Kasumi-1 (cell line): ENCODE results near the gene LTBP3.

Experiments
- DNase-seq, 2 experiments: peaks; one replicate each; lab custom pipeline; 2025; lab: John Stamatoyannopoulos, UW

The LTBP3 gene

DNA sequence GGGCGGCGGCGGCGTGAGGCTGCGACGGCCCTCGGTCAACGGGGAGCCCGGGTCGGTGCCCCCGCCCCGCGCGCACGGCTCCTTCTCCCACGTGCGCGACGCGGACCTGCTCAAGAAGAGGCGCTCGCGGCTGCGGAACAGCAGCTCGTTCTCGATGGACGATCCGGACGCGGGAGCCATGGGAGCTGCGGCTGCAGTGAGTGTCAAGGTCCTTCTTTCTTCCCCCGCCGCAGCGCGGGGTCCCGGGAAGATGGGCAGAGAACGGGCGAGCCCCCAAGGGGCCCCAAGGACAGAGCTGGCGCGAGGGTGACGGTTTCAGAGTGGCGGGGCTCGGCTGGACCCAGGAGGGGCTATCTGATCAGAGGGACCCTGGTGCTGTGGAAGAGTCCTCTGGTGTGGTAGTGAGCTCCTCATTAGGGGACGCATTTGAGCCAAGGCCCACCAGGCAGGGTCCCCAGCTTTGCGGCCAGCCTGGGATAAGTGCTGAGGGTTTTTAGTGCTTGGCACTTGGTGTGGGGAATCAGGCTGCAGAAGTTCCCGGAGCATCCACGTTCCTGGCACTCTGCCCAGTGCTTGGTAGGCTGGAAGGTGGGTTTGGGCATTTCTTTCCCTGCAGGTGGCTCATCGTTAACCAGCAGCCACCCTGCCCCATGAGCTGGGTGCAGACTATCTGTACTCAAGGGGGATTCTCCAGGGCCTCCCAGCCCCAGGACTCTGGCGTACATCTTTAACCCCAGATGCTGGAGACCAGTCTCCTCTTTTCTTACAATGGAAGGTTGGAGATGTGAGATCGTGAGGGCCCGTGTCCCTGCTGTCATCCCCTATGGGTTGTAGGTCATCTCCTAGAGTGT is 27.5 kb upstream of the LTBP3 start:
- DNase-seq: no peak

- DNase-seq: no peak
Measured at GRCh38 chr11:65584723-65585171, 26.6 kb upstream of the LTBP3 start.

DNA sequence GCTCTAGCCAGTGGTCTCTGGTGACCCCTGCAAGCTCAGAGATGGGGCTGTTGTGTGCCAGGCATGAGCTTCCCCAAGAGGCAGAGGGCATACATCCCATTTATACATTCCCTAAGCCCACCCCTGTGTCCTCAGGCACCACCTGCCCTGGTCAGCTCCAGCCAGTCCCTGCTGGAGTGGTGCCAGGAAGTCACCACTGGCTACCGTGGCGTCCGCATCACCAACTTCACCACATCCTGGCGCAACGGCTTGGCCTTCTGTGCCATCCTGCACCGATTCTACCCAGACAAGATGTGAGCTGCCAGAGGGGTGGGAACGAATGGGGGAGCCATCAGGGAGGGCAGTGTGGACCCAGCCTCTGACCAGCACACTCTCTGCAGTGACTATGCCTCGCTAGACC is 25.9 kb upstream of the LTBP3 start:
- DNase-seq: no peak

- no peak for DNase-seq
Measured at GRCh38 chr11:65583589-65583988, 25.4 kb upstream of the LTBP3 start.

- no peak for DNase-seq
Measured at GRCh38 chr11:65581928-65582327, 23.8 kb upstream of the LTBP3 start.

GRCh38 chr11:65580756-65581155 is 22.6 kb upstream of the LTBP3 start:
- DNase-seq: no peak

DNA sequence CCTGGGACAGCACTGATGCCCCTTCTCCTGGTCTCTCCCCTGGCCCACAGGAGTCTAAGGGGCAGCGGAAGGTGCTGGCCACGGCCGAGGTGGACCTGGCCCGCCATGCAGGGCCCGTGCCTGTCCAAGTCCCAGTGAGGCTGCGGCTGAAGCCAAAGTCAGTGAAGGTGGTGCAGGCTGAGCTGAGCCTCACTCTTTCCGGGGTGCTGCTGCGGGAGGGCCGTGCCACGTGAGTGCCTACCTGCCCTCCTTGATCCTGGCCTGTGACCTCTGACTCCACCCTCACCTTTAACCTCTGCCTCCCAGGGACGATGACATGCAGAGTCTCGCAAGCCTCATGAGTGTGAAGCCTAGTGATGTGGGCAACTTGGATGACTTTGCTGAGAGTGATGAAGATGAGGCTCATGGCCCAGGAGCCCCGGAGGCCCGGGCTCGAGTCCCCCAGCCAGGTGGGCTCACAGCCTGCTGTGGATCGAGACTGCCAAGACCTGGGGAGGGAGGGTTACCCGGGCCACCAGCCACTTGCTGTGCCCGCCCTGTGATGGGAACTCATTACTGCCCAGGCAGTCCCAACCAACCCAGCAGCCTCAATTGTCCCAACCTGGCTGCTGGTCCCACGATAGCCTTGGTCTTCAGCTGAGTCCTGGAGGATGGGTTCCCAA is 22.0 kb upstream of the LTBP3 start:
- no peak for DNase-seq

DNA sequence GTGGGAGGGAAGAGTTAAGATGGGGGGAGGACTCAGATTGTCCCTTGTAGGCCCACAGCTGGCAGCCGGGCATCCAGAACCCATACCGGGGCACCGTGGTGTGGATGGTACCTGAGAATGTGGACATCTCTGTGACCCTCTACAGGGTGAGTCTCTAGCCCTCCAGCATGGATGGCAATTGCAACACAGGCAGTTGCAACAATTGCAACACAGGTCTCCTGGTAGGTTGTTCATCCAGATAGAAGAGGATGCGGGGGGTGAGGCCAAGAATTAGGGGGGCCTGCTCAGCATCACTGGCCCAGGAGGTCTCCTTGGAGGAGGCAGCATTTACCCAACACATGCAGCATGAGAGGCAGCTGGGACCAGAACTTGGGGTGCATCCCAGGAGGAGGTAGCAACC is 21.1 kb upstream of the LTBP3 start:
- no peak for DNase-seq

GRCh38 chr11:65578667-65579066 is 20.5 kb upstream of the LTBP3 start:
- no peak for DNase-seq

DNA sequence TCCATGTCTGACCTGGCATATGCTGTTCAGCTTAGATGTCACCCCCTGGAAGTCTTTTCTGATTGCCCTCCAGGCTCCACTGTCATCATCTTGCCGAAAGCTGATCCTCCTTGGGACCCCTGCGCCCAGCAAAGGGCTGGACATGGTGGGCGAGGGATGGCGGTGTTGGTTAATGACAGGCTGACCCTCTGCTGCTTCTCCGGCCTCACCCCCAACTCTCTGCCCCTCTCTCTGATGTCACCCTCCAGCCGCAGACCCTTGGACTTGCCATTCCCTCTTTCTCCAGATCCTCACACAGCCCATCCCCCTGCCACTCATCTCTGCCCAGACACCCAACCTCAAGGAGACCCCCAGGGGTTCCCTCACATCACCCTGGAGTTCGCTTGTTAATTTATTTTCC is 20.0 kb upstream of the LTBP3 start:
- DNase-seq: no peak

- DNase-seq: no peak
Measured at GRCh38 chr11:65577756-65578109, 19.6 kb upstream of the LTBP3 start.

DNA sequence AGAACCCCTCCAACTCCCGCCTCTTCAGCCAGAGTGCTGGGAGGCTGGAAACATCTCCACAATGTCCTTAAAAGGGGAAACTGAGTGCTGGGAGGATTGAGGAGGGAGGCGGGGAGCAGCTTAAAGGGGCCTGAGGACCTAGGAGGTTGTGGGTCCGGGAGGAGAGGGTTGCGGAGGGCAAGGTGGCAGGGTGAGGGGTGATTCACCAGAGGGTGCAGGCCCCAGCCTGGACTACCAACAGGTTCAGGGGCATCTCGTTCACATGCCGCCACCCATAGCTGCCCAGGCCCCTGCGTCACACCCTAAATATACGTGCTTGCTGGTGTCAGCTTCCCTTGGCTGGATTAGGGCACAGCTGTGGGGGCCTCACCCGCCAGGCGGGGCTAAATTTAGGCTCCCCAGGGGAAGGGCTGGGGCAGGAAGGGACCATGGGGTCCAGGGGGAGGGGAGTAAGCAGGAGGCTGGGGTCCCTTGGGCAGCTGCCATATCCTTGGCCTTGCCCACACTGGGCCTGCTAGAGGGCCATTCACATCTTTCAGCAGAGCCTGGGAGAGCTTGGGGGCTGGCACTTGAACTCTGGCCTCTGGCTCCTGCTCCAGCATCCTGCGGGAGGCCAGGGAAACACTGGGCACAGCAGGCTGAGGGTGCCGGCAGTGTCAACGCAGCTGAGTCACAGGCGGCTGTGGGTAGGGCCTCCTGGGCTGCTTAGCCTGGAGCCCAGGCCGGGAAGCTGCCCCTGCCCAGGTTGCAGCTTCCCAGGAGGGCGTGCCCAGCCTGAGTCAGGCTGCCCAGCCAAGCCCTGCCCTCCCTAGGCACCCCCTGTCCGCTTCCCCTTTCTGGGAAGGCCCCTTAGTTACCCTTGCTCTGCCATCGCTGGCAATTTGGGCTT is 19.0 kb upstream of the LTBP3 start:
- peak; percentile 39 to 43 for DNase-seq

DNA sequence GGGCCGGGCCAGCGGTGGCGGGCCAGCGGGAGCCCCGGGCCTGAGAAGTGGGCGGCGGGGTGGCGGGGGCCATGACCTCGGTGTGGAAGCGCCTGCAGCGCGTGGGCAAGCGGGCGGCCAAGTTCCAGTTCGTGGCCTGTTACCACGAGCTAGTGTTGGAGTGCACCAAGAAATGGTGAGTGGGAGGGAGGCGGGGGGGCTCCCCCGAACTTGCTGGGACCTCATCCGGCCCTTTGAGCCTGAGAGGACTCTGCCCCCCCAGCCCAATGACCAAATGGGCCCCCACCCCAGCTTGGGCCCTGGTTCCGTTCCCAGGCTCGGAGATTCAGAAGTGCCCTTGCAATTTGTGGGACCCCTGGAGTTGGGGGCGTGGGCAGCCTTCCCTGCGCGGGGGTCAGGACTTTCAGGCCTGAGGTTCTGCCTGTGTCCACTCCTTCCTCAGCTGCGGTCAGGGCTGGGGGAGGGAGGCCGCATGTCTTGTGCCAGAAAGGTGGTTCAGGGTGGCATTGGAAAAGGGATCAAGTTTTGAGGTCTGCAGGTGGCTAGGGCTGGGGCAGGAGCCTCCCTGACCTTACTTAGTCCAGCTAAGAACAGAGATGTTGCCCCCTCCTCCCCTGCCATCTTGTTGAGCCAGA is 18.2 kb upstream of the LTBP3 start:
- no peak for DNase-seq

- peak; percentile 68 to 69 for DNase-seq
Measured at GRCh38 chr11:65575568-65576231, 17.5 kb upstream of the LTBP3 start, which contains the start of gene EHBP1L1. Gene EHBP1L1, plus strand, starts transcription at chr11:65576053. Its CDS starts 250 bp downstream, at chr11:65576303.

DNA sequence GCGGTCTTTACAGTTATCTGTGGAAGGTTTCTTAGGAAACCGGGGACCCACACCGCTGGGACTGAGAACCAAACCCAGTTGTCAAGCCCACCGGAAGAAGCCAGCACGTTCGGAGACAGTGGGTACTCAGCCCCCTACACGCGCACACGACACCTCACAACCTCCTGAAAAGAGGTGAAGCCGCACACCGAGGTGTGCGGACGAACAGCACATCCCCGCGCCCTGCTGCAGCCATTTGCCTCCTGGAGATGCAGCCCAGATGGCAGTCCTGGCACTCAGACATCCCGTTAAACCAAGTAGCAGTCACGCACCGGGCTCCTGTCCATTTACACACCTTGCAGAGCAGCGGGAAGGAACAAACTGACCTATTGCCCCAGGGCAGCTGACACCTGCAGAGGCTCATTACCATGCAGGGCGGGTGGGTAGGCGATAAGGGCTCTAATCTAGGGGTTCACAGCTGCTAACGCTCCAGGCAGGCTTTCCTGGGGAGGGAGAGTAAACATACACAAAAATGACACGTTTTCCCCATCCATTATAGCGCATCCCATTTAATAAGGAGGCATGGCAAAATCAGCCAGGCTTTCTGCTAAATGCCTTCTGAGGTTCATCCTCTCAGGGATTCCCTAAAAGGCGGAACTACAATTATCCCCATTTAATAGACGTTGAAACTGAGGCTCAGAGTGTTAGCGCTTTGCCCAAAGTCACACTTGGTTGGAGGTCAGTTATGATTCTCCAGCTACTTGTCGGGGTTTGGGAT is 16.8 kb upstream of the LTBP3 start:
- no peak for DNase-seq

DNA sequence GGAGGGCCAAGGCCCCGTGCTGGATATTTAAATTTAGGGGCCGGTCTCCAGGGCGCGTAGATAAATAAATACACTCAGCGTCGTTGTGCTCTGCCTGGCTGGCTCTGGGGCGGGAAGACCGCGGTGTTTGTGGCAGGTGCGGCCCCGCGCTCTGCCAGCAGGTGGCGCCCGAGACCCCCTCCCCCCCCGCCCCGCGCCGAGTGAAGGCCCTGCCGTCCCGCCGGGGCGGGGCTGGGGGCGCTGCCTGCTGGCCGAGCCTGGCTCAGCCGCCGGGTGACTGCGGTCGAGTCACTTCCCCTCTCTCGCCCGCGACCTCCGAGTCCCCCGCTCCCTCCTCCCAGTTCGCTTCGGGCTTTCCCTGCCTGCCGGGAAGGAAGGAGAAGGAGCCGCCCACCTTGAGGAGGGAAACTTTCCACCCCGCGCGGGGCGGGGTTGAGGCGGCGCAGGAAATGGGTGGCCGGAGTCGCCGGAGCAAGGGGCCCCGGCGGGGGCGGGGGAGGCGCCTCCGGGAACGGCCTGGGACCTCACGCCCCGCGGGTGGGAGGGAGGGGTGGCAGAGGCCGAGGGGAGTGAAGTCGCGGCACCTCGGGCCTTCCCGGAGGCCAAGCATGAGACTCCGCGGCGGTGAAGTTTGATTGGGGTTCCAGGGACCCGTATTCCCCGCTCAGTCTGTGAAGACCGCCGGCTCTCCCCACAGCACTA is 16.1 kb upstream of the LTBP3 start:
- peak; percentile 96 to 97 for DNase-seq

- DNase-seq: no peak
Measured at GRCh38 chr11:65573391-65574079, 15.4 kb upstream of the LTBP3 start.

DNA sequence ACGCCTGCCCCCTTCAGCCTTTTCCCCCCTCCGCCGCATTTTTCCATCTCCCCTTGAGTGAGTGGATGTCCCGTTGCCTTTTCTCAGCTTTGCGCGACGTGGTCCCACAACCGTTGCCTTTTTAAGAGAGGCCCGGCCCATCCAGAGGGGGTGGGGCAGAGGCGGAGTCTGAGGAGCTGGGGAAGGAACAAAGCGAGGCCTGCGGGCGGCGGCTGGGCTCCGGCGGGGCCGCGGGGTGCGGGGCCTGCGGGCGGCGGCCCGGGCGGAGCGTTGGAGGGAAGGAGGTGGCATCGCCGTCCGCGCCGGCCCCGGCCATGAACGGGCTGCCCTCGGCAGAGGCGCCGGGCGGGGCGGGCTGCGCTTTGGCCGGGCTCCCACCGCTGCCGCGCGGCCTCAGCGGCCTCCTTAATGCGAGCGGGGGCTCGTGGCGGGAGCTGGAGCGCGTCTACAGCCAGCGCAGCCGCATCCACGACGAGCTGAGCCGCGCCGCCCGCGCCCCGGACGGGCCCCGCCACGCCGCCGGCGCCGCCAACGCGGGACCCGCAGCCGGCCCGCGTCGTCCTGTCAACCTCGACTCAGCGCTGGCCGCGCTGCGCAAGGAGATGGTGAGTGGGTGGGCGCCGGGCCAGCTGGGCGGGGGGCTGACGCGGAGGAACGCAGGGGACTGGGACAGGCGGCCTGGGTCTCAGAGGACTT is 14.3 kb upstream of the LTBP3 start, which contains the start of gene FAM89B:
FAM89B (plus strand) TSS at position 183 of the 696 bp plus-strand sequence; CDS start at position 315, 132 bp downstream.
- peak; percentile 79 to 82 for DNase-seq

- peak in 1 of 2 experiments; percentile 27 for DNase-seq
Measured at GRCh38 chr11:65571940-65572339, 13.8 kb upstream of the LTBP3 start.
